ENCODE data around the gene AP3B1.

DNA sequence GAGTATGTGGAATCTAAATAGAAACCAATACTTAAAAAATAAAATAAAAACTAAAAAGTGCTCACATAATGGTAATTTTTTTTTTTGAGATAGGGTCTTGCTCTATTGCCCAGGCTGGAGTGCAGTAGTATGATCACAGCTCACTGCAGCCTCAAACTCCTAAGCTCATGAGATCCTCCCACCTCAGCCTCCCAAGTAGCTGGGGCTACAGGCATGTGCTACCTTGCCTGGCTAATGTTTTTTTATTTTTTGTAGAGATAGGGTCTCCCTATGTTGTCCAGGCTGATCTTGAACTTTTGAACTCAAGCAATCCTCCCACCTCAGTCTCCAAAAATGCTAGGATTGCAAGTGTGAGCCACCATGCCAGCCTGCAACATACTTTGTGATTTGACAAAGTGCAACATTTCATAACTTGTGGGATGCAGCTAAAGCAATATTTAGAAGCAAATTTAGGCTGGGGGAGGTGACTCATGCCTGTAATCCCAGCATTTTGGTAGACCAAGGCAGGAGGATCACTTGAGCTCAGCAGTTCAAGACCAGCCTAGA lies 18.4 kb downstream of the AP3B1 start:
- TF ChIP-seq CTCF (IDR thresholded peaks at IDR 0.05) (no peak), KAT7 (CRISPR knock-in tag; IDR thresholded peaks at IDR 0.05; ENCODE audit: borderline replicate concordance) (no peak)
- TF ChIP-seq, protein P1, sequence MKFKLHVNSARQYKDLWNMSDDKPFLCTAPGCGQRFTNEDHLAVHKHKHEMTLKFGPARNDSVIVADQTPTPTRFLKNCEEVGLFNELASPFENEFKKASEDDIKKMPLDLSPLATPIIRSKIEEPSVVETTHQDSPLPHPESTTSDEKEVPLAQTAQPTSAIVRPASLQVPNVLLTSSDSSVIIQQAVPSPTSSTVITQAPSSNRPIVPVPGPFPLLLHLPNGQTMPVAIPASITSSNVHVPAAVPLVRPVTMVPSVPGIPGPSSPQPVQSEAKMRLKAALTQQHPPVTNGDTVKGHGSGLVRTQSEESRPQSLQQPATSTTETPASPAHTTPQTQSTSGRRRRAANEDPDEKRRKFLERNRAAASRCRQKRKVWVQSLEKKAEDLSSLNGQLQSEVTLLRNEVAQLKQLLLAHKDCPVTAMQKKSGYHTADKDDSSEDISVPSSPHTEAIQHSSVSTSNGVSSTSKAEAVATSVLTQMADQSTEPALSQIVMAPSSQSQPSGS (CRISPR knock-in tag; IDR thresholded peaks at IDR 0.05; ENCODE audit: borderline replicate concordance, low read depth), result no peak
